ENCODE results near the gene DNAJC1.

- TF ChIP-seq EGR1 (IDR thresholded peaks at IDR 0.05; ENCODE audit: low read depth in 2 of 2) = no peak
- no peak for TF ChIP-seq CTCF (IDR thresholded peaks at IDR 0.05; ENCODE audit: low read depth, low read length, missing input control)
- TF ChIP-seq YY1 (IDR thresholded peaks at IDR 0.05) = no peak
- TF ChIP-seq FOXA1 (IDR thresholded peaks at IDR 0.05) = no peak
- no peak for TF ChIP-seq JUND (IDR thresholded peaks at IDR 0.05)
- no peak for TF ChIP-seq SP1 (IDR thresholded peaks at IDR 0.05)
- no peak for TF ChIP-seq REST (IDR thresholded peaks at IDR 0.05)
- TF ChIP-seq MAX (IDR thresholded peaks at IDR 0.05) = no peak
- TF ChIP-seq ATF3 (IDR thresholded peaks at IDR 0.05) = no peak
- TF ChIP-seq HNF4A (conservative IDR thresholded peaks at IDR 0.05) = no peak
These were observed 49.4 kb downstream of the DNAJC1 start for GRCh38 chr10:21954132-21954531.

All from liver (tissue), 3 donors.